GM12873 (cell line): ENCODE results near the gene SNTG2.

Experiments
- TF ChIP-seq, protein P1 (sequence below): IDR thresholded peaks from 2 replicates; pipeline ENCODE4 v1.5.1; 2012; ENCODE audit warnings: low read depth, mild to moderate bottlenecking, moderate library complexity, low read length, control low read depth; ENCODE audit not compliant: insufficient read depth; ENCODE audit errors: missing control alignments

Gene SNTG2

DNA sequence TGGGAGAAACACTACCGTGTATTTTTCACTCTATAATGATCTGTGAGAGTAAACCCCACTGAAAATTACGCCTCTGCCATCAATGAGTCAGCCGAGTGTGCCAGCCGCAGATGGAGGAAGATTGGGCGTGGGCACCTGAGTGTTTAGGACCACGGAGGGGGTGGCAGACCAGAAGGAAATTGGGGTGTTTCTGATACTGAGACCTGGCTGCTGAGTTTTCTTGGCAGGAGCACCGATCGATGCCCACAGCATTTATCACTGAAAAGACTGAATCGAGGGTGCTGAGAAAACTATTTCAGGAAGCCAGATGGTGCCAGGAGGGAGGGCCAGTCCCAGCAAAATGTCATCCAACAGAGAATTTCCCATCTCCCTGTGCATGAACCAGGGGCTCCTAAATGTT is 370.7 kb downstream of the SNTG2 start:
- TF ChIP-seq, protein P1, sequence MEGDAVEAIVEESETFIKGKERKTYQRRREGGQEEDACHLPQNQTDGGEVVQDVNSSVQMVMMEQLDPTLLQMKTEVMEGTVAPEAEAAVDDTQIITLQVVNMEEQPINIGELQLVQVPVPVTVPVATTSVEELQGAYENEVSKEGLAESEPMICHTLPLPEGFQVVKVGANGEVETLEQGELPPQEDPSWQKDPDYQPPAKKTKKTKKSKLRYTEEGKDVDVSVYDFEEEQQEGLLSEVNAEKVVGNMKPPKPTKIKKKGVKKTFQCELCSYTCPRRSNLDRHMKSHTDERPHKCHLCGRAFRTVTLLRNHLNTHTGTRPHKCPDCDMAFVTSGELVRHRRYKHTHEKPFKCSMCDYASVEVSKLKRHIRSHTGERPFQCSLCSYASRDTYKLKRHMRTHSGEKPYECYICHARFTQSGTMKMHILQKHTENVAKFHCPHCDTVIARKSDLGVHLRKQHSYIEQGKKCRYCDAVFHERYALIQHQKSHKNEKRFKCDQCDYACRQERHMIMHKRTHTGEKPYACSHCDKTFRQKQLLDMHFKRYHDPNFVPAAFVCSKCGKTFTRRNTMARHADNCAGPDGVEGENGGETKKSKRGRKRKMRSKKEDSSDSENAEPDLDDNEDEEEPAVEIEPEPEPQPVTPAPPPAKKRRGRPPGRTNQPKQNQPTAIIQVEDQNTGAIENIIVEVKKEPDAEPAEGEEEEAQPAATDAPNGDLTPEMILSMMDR, result no peak

GRCh38 chr2:1324884-1325283 is 374.2 kb downstream of the SNTG2 start:
- TF ChIP-seq, protein P1, result no peak

- TF ChIP-seq, protein P1, result no peak
Measured at GRCh38 chr2:1328684-1329083, 378.0 kb downstream of the SNTG2 start.

GRCh38 chr2:1339388-1340140 is 388.9 kb downstream of the SNTG2 start:
- TF ChIP-seq, protein P1, result no peak

DNA sequence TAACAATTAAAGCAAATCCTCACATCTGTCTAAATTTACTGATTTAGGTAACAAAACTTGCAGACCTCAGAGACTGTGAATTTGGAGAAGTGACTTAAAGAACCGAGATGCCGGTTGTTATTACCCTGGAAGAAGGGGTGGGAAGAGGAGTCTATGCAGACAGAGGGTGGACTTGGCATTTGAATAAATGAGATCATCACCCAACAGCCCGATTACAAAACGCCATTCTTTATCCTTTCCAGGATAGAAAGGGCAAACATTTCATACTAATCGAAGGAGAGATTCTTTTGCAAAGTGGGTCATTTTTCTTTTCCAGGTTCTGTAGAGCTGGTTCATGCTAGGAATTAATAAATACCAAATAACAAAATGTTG is 389.5 kb downstream of the SNTG2 start:
- TF ChIP-seq, protein P1, result no peak

GRCh38 chr2:1341404-1342120 is 390.9 kb downstream of the SNTG2 start:
- TF ChIP-seq, protein P1, result no peak

DNA sequence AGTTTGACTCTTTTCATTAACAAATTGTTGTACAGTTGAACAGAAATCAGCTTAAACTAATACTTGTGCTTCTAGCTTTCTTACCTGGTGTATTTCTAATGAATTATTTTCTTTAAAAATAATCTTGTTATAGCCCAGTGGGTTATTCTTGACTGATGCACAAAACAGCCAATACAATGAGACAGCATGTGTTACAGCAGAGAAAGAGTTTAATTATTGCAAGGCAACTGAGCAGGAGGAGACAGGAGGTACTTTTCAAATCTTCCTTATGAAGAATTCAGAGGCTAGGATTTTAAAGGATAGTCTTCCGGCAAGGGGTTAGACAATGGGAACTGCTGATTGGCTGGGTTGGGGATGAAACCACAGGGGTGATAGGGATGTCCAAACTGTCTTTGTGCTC is 398.1 kb downstream of the SNTG2 start:
- TF ChIP-seq, protein P1, result no peak
